Retinal pigment epithelial cell (primary cell): ENCODE data around the gene TSPAN19.

Source experiments
- DNase-seq: peaks from one replicate; pipeline ENCODE4 v3.0.0-alpha.2; 2010; ENCODE audit warnings: low read depth
- H3K4me3 ChIP-seq: 2 replicates; pipeline ENCODE4 v1.5.1; 2011; ENCODE audit warnings: mild to moderate bottlenecking, low read length, control low read depth, moderate library complexity
- CTCF ChIP-seq: conservative IDR thresholded peaks from 2 replicates; pipeline ENCODE4 v1.5.1; 2011; ENCODE audit warnings: low read depth, low read length, control low read depth, inconsistent platforms

TSPAN19 gene

GRCh38 chr12:85004204-85004603 is 31.9 kb downstream of the TSPAN19 start:
- TF ChIP-seq CTCF = no peak
- no peak for DNase-seq
- no peak overlapping the region for H3K4me3 ChIP-seq

- no peak for DNase-seq
- no peak for TF ChIP-seq CTCF
- no peak overlapping the region for H3K4me3 ChIP-seq
Observed at GRCh38 chr12:85002778-85003296, 33.2 kb downstream of the TSPAN19 start.

- H3K4me3 ChIP-seq = no peak overlapping the region
- no peak for DNase-seq
- TF ChIP-seq CTCF = no peak
Observed at GRCh38 chr12:85000729-85001128, 35.3 kb downstream of the TSPAN19 start.

GRCh38 chr12:84998341-84998740 is 37.7 kb downstream of the TSPAN19 start:
- TF ChIP-seq CTCF = no peak
- no peak for DNase-seq
- no peak overlapping the region for H3K4me3 ChIP-seq

GRCh38 chr12:84996759-84997158 is 39.3 kb downstream of the TSPAN19 start:
- no peak overlapping the region for H3K4me3 ChIP-seq
- no peak for DNase-seq
- TF ChIP-seq CTCF = no peak

GRCh38 chr12:84995641-84996040 is 40.4 kb downstream of the TSPAN19 start:
- TF ChIP-seq CTCF = no peak
- DNase-seq = no peak
- H3K4me3 ChIP-seq = no peak overlapping the region

- TF ChIP-seq CTCF = no peak
- DNase-seq = no peak
- no peak overlapping the region for H3K4me3 ChIP-seq
Observed at GRCh38 chr12:84994426-84994825, 41.7 kb downstream of the TSPAN19 start.
